ENCODE results near the gene LGALS9. TPM values are rescaled to one million over a fixed set of nuclear protein-coding genes. Genes with fewer than 3 reads are reported as not detected.

Gene LGALS9
- total and polyA plus RNA-seq, 2 experiments from 2014 or later: 3.1 to 14.1 TPM

GRCh38 chr17:27608328-27609230, 22.4 kb upstream of the LGALS9 start:
- Histone ChIP-seq H2AFZ (no peak overlapping the region), H3K27ac (no peak overlapping the region), H3K79me2 (no peaks in the 10 kb centered on the region), H3K9me3 (ENCODE audit: low read depth) (no peaks in the 10 kb centered on the region), H3K4me3 (no peak overlapping the region), H3K36me3 (replicated peaks; ENCODE audit: insufficient read depth, low read depth) (no peaks in the 10 kb centered on the region), H3K27me3 (no peaks in the 10 kb centered on the region), H3K4me1 (ENCODE audit: insufficient read depth) (no peaks in the 10 kb centered on the region), H3K9me2 (replicated peaks; ENCODE audit: insufficient read depth) (no peaks in the 10 kb centered on the region), H3K4me2 (no peak overlapping the region), H4K20me1 (ENCODE audit: insufficient read depth, poor library complexity, severe bottlenecking) (no peaks in the 10 kb centered on the region)
- DNase-seq (ENCODE audit: low spot score): no peak
- 87% methylated on average over 11 of the region's 11 CpGs for WGBS (ENCODE audit: low lambda C conversion rate, missing lambda C conversion rate)
- TF ChIP-seq EZH2 (IDR thresholded peaks at IDR 0.05; ENCODE audit: borderline replicate concordance) (no peak), EZH2phosphoT487 (IDR thresholded peaks at IDR 0.05; ENCODE audit: low read depth, severe bottlenecking, unreplicated experiment) (no peak)
- TF ChIP-seq, protein P1, sequence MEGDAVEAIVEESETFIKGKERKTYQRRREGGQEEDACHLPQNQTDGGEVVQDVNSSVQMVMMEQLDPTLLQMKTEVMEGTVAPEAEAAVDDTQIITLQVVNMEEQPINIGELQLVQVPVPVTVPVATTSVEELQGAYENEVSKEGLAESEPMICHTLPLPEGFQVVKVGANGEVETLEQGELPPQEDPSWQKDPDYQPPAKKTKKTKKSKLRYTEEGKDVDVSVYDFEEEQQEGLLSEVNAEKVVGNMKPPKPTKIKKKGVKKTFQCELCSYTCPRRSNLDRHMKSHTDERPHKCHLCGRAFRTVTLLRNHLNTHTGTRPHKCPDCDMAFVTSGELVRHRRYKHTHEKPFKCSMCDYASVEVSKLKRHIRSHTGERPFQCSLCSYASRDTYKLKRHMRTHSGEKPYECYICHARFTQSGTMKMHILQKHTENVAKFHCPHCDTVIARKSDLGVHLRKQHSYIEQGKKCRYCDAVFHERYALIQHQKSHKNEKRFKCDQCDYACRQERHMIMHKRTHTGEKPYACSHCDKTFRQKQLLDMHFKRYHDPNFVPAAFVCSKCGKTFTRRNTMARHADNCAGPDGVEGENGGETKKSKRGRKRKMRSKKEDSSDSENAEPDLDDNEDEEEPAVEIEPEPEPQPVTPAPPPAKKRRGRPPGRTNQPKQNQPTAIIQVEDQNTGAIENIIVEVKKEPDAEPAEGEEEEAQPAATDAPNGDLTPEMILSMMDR (IDR thresholded peaks at IDR 0.05; ENCODE audit: poor library complexity): no peak

DNA sequence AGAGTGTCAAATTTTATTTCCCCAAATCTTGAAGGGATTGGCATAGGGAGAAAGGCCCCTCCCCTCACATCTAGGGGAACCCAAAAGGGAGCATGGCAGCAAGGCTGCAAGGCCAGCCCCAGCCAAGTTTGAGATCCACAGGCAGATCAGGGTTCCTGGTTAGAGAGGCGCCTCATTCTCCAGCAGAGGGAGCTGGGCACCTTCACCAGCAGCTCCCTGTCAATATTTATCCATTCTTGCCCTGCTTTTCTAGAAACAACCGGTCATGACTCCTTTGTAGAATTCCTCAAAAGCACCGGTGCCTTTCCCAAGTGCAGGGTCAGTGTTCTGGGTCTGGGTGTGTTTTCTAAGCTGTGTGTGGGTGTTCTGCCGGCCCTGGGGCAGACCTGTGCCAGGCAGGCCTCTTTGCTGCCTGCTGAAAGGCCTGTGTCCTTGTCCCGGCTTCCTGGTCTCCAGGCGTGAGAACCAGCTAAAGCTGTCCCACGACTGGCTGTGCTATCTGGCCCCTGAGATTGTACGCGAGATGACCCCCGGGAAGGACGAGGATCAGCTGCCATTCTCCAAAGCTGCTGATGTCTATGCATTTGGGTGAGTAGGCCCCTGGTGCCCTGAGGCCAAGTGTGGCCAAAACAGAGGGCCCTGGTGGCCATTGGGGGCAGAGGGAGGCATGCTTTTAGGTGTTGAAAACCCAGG, 21.2 kb upstream of the LGALS9 start:
- Histone ChIP-seq H2AFZ (no peak overlapping the region), H3K9me2 (replicated peaks; ENCODE audit: insufficient read depth) (no peaks in the 10 kb centered on the region), H3K27ac (no peak overlapping the region), H3K4me2 (no peak overlapping the region), H3K36me3 (replicated peaks; ENCODE audit: insufficient read depth, low read depth) (no peaks in the 10 kb centered on the region), H3K4me3 (no peak overlapping the region), H3K27me3 (no peaks in the 10 kb centered on the region), H3K9me3 (ENCODE audit: low read depth) (no peaks in the 10 kb centered on the region), H4K20me1 (ENCODE audit: insufficient read depth, poor library complexity, severe bottlenecking) (no peaks in the 10 kb centered on the region), H3K4me1 (ENCODE audit: insufficient read depth) (no peaks in the 10 kb centered on the region), H3K79me2 (no peaks in the 10 kb centered on the region)
- WGBS (ENCODE audit: low lambda C conversion rate, missing lambda C conversion rate): 59% methylated on average over 11 of the region's 11 CpGs
- no peak for TF ChIP-seq EZH2 (IDR thresholded peaks at IDR 0.05; ENCODE audit: borderline replicate concordance)
- no peak for TF ChIP-seq EZH2phosphoT487 (IDR thresholded peaks at IDR 0.05; ENCODE audit: low read depth, severe bottlenecking, unreplicated experiment)
- TF ChIP-seq, protein P1 (IDR thresholded peaks at IDR 0.05; ENCODE audit: poor library complexity): peak; percentile 52
- peak; percentile 60 for DNase-seq (ENCODE audit: low spot score)

- Histone ChIP-seq H3K27me3 (no peaks in the 10 kb centered on the region), H3K79me2 (no peaks in the 10 kb centered on the region), H3K4me3 (no peak overlapping the region), H3K4me2 (no peak overlapping the region), H3K27ac (no peak overlapping the region), H3K9me2 (replicated peaks; ENCODE audit: insufficient read depth) (no peaks in the 10 kb centered on the region), H3K36me3 (replicated peaks; ENCODE audit: insufficient read depth, low read depth) (no peaks in the 10 kb centered on the region), H3K9me3 (ENCODE audit: low read depth) (no peaks in the 10 kb centered on the region), H3K4me1 (ENCODE audit: insufficient read depth) (no peaks in the 10 kb centered on the region), H4K20me1 (ENCODE audit: insufficient read depth, poor library complexity, severe bottlenecking) (no peaks in the 10 kb centered on the region), H2AFZ (no peak overlapping the region)
- no peak for DNase-seq (ENCODE audit: low spot score)
- TF ChIP-seq EZH2phosphoT487 (IDR thresholded peaks at IDR 0.05; ENCODE audit: low read depth, severe bottlenecking, unreplicated experiment) (no peak), EZH2 (IDR thresholded peaks at IDR 0.05; ENCODE audit: borderline replicate concordance) (no peak)
- TF ChIP-seq, protein P1 (IDR thresholded peaks at IDR 0.05; ENCODE audit: poor library complexity): no peak
- 83% methylated on average over 4 of the region's 4 CpGs for WGBS (ENCODE audit: low lambda C conversion rate, missing lambda C conversion rate)
These were observed 20.7 kb upstream of the LGALS9 start for GRCh38 chr17:27610304-27610677.
